ENCODE results near the gene CHID1.

CHID1 gene

GRCh38 chr11:837189-837989, 73.2 kb downstream of the CHID1 start:
- no peak for DNase-seq (ENCODE audit: low spot score in 2 of 2)
- peaks cover 21% of the 10 kb centered on the region for H3K4me1 ChIP-seq
- H3K27me3 ChIP-seq (ENCODE audit: low read depth): no peaks in the 10 kb centered on the region
- H3K36me3 ChIP-seq (replicated peaks): peaks cover 66% of the 10 kb centered on the region
- H3K9me3 ChIP-seq: no peaks in the 10 kb centered on the region
- H3K4me3 ChIP-seq: no peak overlapping the region
- in situ Hi-C loops (cut with MboI; ENCODE audit: low sequenced_read_pairs): no loop called here

- H3K36me3 ChIP-seq (replicated peaks): peaks cover 61% of the 10 kb centered on the region
- peaks cover 27% of the 10 kb centered on the region for H3K4me1 ChIP-seq
- in situ Hi-C loops (cut with MboI; ENCODE audit: low sequenced_read_pairs): no loop called here
- no peaks in the 10 kb centered on the region for H3K9me3 ChIP-seq
- DNase-seq (ENCODE audit: low spot score in 2 of 2): no peak
- no peaks in the 10 kb centered on the region for H3K27me3 ChIP-seq (ENCODE audit: low read depth)
- no peak overlapping the region for H3K4me3 ChIP-seq
Observed at GRCh38 chr11:836700-837099, 73.9 kb downstream of the CHID1 start.

GRCh38 chr11:836274-836673, 74.3 kb downstream of the CHID1 start:
- H3K9me3 ChIP-seq: no peaks in the 10 kb centered on the region
- H3K36me3 ChIP-seq (replicated peaks): peaks cover 58% of the 10 kb centered on the region
- DNase-seq (ENCODE audit: low spot score in 2 of 2): no peak
- H3K27me3 ChIP-seq (ENCODE audit: low read depth): no peaks in the 10 kb centered on the region
- H3K4me1 ChIP-seq: peaks cover 29% of the 10 kb centered on the region
- in situ Hi-C loops (cut with MboI; ENCODE audit: low sequenced_read_pairs): no loop called here
- H3K4me3 ChIP-seq: no peak overlapping the region

- Histone ChIP-seq H3K36me3 (replicated peaks) (peaks cover 42% of the 10 kb centered on the region), H3K4me1 (peaks cover 35% of the 10 kb centered on the region), H3K27me3 (ENCODE audit: low read depth) (no peaks in the 10 kb centered on the region), H3K4me3 (peak overlapping the region; percentile 66), H3K9me3 (no peaks in the 10 kb centered on the region)
- in situ Hi-C loops (cut with MboI; ENCODE audit: low sequenced_read_pairs): no loop called here
- no peak for DNase-seq (ENCODE audit: low spot score in 2 of 2)
Observed at GRCh38 chr11:834371-835316, 76.0 kb downstream of the CHID1 start.

- Histone ChIP-seq H3K36me3 (replicated peaks) (peaks cover 34% of the 10 kb centered on the region), H3K27me3 (ENCODE audit: low read depth) (no peaks in the 10 kb centered on the region), H3K9me3 (no peaks in the 10 kb centered on the region), H3K4me3 (peak overlapping the region; percentile 66), H3K4me1 (peaks cover 35% of the 10 kb centered on the region)
- DNase-seq (ENCODE audit: low spot score in 2 of 2): no peak
- in situ Hi-C loops (cut with MboI; ENCODE audit: low sequenced_read_pairs): no loop called here
Observed at GRCh38 chr11:833849-834311, 76.7 kb downstream of the CHID1 start.

GRCh38 chr11:833114-833791, 77.4 kb downstream of the CHID1 start:
- Histone ChIP-seq H3K9me3 (no peaks in the 10 kb centered on the region), H3K36me3 (replicated peaks) (peaks cover 29% of the 10 kb centered on the region), H3K4me1 (peaks cover 35% of the 10 kb centered on the region), H3K27me3 (ENCODE audit: low read depth) (no peaks in the 10 kb centered on the region), H3K4me3 (peak overlapping the region; percentile 66)
- DNase-seq (ENCODE audit: low spot score in 2 of 2): peak in 1 of 2 experiments; percentile 67
- in situ Hi-C loops (cut with MboI; ENCODE audit: low sequenced_read_pairs): no loop called here

- Histone ChIP-seq H3K36me3 (replicated peaks) (peaks cover 24% of the 10 kb centered on the region), H3K9me3 (no peaks in the 10 kb centered on the region), H3K27me3 (ENCODE audit: low read depth) (no peaks in the 10 kb centered on the region), H3K4me3 (peak within 1 kb of the TSS; percentile 66), H3K4me1 (peaks cover 40% of the 10 kb centered on the region)
- DNase-seq (ENCODE audit: low spot score in 2 of 2): peak; percentile 77 to 83
- in situ Hi-C loops (cut with MboI; ENCODE audit: low sequenced_read_pairs): no loop called here
Observed at GRCh38 chr11:832529-833113, 78.0 kb downstream of the CHID1 start, which contains the start of gene CD151. CD151 (plus strand) TSS chr11:832952; CDS start chr11:836070, 3,118 bp downstream.

- no peak for DNase-seq (ENCODE audit: low spot score in 2 of 2)
- in situ Hi-C loops (cut with MboI; ENCODE audit: low sequenced_read_pairs): no loop called here
- Histone ChIP-seq H3K4me1 (peaks cover 44% of the 10 kb centered on the region), H3K9me3 (no peaks in the 10 kb centered on the region), H3K27me3 (ENCODE audit: low read depth) (no peaks in the 10 kb centered on the region), H3K4me3 (peak overlapping the region; percentile 47), H3K36me3 (replicated peaks) (peaks cover 18% of the 10 kb centered on the region)
Observed at GRCh38 chr11:831961-832528, 78.6 kb downstream of the CHID1 start.

- in situ Hi-C loops (cut with MboI; ENCODE audit: low sequenced_read_pairs): no loop called here
- H3K9me3 ChIP-seq: no peaks in the 10 kb centered on the region
- no peaks in the 10 kb centered on the region for H3K27me3 ChIP-seq (ENCODE audit: low read depth)
- peak overlapping the region; percentile 45 for H3K4me3 ChIP-seq
- H3K36me3 ChIP-seq (replicated peaks): peaks cover 11% of the 10 kb centered on the region
- DNase-seq (ENCODE audit: low spot score in 2 of 2): no peak
- H3K4me1 ChIP-seq: peaks cover 49% of the 10 kb centered on the region
Observed at GRCh38 chr11:831118-831864, 79.3 kb downstream of the CHID1 start.

GRCh38 chr11:830295-831117, 80.1 kb downstream of the CHID1 start:
- Histone ChIP-seq H3K4me3 (peak overlapping the region; percentile 45), H3K9me3 (no peaks in the 10 kb centered on the region), H3K27me3 (ENCODE audit: low read depth) (no peaks in the 10 kb centered on the region), H3K4me1 (peaks cover 49% of the 10 kb centered on the region), H3K36me3 (replicated peaks) (peaks cover 5% of the 10 kb centered on the region; the same call in 1 of the 2 replicates)
- in situ Hi-C loops (cut with MboI; ENCODE audit: low sequenced_read_pairs): no loop called here
- peak; percentile 86 to 94 for DNase-seq (ENCODE audit: low spot score in 2 of 2)

GRCh38 chr11:829847-830294, 80.7 kb downstream of the CHID1 start:
- Histone ChIP-seq H3K36me3 (replicated peaks) (peaks cover 5% of the 10 kb centered on the region; the same call in 1 of the 2 replicates), H3K4me1 (peaks cover 49% of the 10 kb centered on the region), H3K4me3 (peak overlapping the region; percentile 45), H3K9me3 (no peaks in the 10 kb centered on the region), H3K27me3 (ENCODE audit: low read depth) (no peaks in the 10 kb centered on the region)
- no peak for DNase-seq (ENCODE audit: low spot score in 2 of 2)
- in situ Hi-C loops (cut with MboI; ENCODE audit: low sequenced_read_pairs): no loop called here

All from HAP-1 (cell line).